SU-DHL-6 (cell line): Measurements from ENCODE around the gene SORL1.
"Not testable (repeated sequence)": the region's sequence is repeated elsewhere in the genome, so short reads cannot be mapped to it uniquely, and the experiment has no call there.

Experiments used
- H2AFZ ChIP-seq: fragments of 200-600 bp; sonication (generic); 2 replicates; pipeline ENCODE4 v1.6.1; 2014; ENCODE audit warnings: low read depth, mild to moderate bottlenecking, moderate library complexity, mixed read lengths, antibody characterized with exemption, low read length; ENCODE audit not compliant: severe bottlenecking
- H3F3A ChIP-seq: fragments of 200-600 bp; shearing (Covaris generic); 2 replicates; pipeline ENCODE4 v1.6.0; 2016; ENCODE audit warnings: antibody characterized with exemption, mild to moderate bottlenecking; ENCODE audit not compliant: insufficient read depth
- H3K27ac ChIP-seq: fragments of 200-600 bp; sonication (generic); 2 replicates; pipeline ENCODE4 v1.5.1; 2016; ENCODE audit warnings: low read depth, mild to moderate bottlenecking, low read length, moderate library complexity, mixed read lengths
- H3K27me3 ChIP-seq: fragments of 200-600 bp; sonication (generic), shearing (Covaris generic); 2 replicates; pipeline ENCODE4 v1.6.0; 2014; ENCODE audit warnings: mild to moderate bottlenecking, low read length
- H3K36me3 ChIP-seq: fragments of 200-600 bp; sonication (generic); 2 replicates; pipeline ENCODE4 v1.6.1; 2014; ENCODE audit warnings: mild to moderate bottlenecking, low read length, mixed read lengths
- H3K4me2 ChIP-seq: fragments of 300-600, 200-600 bp; shearing (Covaris generic), sonication (generic); 2 replicates; pipeline ENCODE4 v1.6.0; 2014; ENCODE audit warnings: low read length, low read depth, mild to moderate bottlenecking; ENCODE audit not compliant: poor library complexity, severe bottlenecking
- H3K4me3 ChIP-seq: fragments of 200-600 bp; sonication (generic); 2 replicates; pipeline ENCODE4 v1.5.1; 2014; ENCODE audit warnings: antibody characterized with exemption, low read length, mild to moderate bottlenecking, mixed read lengths; ENCODE audit not compliant: insufficient read depth, poor library complexity, severe bottlenecking
- H3K79me2 ChIP-seq: fragments of 200-600 bp; sonication (generic); 2 replicates; pipeline ENCODE4 v1.6.1; 2014; ENCODE audit warnings: mild to moderate bottlenecking, low read length, moderate library complexity; ENCODE audit not compliant: insufficient read depth
- H3K9ac ChIP-seq: fragments of 200-600 bp; sonication (generic); 2 replicates; pipeline ENCODE4 v1.7.0; 2014; ENCODE audit warnings: mild to moderate bottlenecking, low read length
- H3K9me2 ChIP-seq: fragments of 200-600 bp; sonication (generic); replicated peaks from 2 replicates; pipeline ENCODE4 v1.6.1; 2014; ENCODE audit warnings: low read length; ENCODE audit not compliant: insufficient read depth
- H3K9me3 ChIP-seq: fragments of 200-600 bp; sonication (generic); 2 replicates; pipeline ENCODE4 v1.6.1; 2014; ENCODE audit warnings: low read length, mixed read lengths; ENCODE audit not compliant: insufficient read depth
- H4K20me1 ChIP-seq: fragments of 200-600 bp; sonication (generic); 2 replicates; pipeline ENCODE4 v1.6.1; 2014; ENCODE audit warnings: low read depth, mild to moderate bottlenecking, antibody characterized with exemption, low read length, moderate library complexity, mixed read lengths
- EZH2phosphoT487 ChIP-seq: fragments of 200-600 bp; sonication (generic), shearing (Covaris generic); conservative IDR thresholded peaks from 2 replicates; pipeline ENCODE4 v1.6.1; 2018; ENCODE audit warnings: mild to moderate bottlenecking, antibody characterized with exemption, low read length, moderate library complexity, mixed read lengths
- TF ChIP-seq, protein P1 (sequence below): fragments of 200-600 bp; sonication (generic); IDR thresholded peaks from one replicate; pipeline ENCODE4 v1.5.1; 2017; ENCODE audit warnings: antibody characterized with exemption, mild to moderate bottlenecking, low read length, moderate library complexity; ENCODE audit not compliant: insufficient read depth, poor library complexity, severe bottlenecking

Gene SORL1

DNA sequence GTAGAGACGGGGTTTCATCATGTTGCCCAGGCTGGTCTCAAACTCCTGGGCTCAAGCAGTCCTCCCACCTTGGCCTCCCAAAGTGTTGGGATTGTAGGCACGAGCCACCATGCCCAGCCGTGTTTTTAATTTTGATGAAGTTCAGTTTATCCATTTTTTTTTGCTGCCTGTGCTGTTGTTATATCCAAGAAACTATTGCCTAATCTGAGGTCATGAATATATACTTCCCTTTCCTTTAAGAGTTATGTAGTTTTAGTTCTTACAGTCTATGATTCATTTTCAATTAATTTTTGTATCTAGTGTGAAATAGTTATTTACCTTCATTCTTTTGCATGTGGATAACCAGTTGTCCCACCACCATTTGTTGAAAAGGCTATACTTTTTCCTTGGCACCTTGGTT lies 50.9 kb downstream of the SORL1 start:
- Histone ChIP-seq H3F3A (peaks cover 53% of the 10 kb centered on the region), H2AFZ (no peak overlapping the region), H3K36me3 (peaks cover 86% of the 10 kb centered on the region), H3K9me3 (no peaks in the 10 kb centered on the region), H3K9me2 (no peaks in the 10 kb centered on the region), H3K4me2 (no peak overlapping the region), H3K27me3 (no peaks in the 10 kb centered on the region), H3K9ac (no peak overlapping the region), H4K20me1 (peaks cover 15% of the 10 kb centered on the region), H3K4me3 (no peak overlapping the region), H3K27ac (no peak overlapping the region), H3K79me2 (peaks cover 94% of the 10 kb centered on the region)
- TF ChIP-seq, protein P1, sequence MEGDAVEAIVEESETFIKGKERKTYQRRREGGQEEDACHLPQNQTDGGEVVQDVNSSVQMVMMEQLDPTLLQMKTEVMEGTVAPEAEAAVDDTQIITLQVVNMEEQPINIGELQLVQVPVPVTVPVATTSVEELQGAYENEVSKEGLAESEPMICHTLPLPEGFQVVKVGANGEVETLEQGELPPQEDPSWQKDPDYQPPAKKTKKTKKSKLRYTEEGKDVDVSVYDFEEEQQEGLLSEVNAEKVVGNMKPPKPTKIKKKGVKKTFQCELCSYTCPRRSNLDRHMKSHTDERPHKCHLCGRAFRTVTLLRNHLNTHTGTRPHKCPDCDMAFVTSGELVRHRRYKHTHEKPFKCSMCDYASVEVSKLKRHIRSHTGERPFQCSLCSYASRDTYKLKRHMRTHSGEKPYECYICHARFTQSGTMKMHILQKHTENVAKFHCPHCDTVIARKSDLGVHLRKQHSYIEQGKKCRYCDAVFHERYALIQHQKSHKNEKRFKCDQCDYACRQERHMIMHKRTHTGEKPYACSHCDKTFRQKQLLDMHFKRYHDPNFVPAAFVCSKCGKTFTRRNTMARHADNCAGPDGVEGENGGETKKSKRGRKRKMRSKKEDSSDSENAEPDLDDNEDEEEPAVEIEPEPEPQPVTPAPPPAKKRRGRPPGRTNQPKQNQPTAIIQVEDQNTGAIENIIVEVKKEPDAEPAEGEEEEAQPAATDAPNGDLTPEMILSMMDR, result no peak
- TF ChIP-seq EZH2phosphoT487, result no peak

DNA sequence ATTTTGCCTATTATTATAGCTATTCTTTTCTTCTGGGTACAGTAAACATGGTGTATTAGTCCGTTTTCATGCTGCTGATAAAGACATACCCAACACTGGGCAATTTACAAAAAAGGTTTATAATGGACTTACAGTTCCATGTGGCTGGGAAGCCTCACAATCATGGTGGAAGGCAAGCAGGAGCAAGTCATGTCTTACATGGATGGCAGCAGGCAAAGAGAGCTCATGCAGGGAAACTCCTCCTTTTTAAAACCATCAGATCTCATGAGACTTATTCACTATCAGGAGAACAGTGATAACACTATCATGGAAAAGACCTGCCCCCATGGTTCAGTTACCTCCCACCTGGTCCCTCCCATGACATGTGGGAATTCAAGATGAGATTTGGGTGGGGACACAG lies 54.1 kb downstream of the SORL1 start:
- H3K9me3 ChIP-seq, H3K9ac ChIP-seq: not testable (repeated sequence)
- peaks cover 84% of the 10 kb centered on the region for H3K36me3 ChIP-seq

DNA sequence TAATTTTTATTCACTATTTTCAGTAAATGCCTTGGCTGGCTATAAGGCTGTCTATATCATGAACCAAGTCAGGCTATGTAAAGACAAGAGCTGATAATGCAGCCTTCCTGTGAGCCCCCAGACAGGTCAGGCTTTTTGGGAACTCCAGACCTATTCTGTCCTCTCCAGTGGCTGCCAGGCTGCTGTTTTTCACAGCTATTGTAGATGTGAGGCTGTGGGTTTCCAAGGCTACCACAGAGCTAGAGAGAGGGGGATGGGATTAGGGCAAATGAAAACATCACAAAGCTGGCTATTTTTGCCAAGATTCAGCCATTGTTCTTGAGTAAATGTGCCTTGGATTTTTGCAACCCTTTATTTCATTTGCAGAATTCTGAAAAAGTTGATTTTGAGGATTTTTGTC lies 56.3 kb downstream of the SORL1 start:
- no peaks in the 10 kb centered on the region for H3K9me2 ChIP-seq
- H3K27me3 ChIP-seq, result no peaks in the 10 kb centered on the region
- peaks cover 98% of the 10 kb centered on the region for H3K79me2 ChIP-seq
- H3K27ac ChIP-seq, result no peak overlapping the region
- H3K9ac ChIP-seq, result no peak overlapping the region
- TF ChIP-seq, protein P1, result no peak
- no peak for TF ChIP-seq EZH2phosphoT487
- no peak overlapping the region for H2AFZ ChIP-seq
- H3K4me3 ChIP-seq, result no peak overlapping the region
- H3K36me3 ChIP-seq, result peaks cover 92% of the 10 kb centered on the region
- peaks cover 30% of the 10 kb centered on the region for H3F3A ChIP-seq
- H3K9me3 ChIP-seq, result no peaks in the 10 kb centered on the region
- H3K4me2 ChIP-seq, result no peak overlapping the region
- peaks cover 22% of the 10 kb centered on the region for H4K20me1 ChIP-seq

More for the DNA sequence above, 54.1 kb downstream of the SORL1 start:
- Histone ChIP-seq H4K20me1 (peaks cover 22% of the 10 kb centered on the region), H3F3A (peaks cover 32% of the 10 kb centered on the region), H3K79me2 (peaks cover 97% of the 10 kb centered on the region)
- H2AFZ ChIP-seq, H3K27me3 ChIP-seq, H3K9me2 ChIP-seq, H3K4me2 ChIP-seq, H3K27ac ChIP-seq, H3K4me3 ChIP-seq: not testable (repeated sequence)

DNA sequence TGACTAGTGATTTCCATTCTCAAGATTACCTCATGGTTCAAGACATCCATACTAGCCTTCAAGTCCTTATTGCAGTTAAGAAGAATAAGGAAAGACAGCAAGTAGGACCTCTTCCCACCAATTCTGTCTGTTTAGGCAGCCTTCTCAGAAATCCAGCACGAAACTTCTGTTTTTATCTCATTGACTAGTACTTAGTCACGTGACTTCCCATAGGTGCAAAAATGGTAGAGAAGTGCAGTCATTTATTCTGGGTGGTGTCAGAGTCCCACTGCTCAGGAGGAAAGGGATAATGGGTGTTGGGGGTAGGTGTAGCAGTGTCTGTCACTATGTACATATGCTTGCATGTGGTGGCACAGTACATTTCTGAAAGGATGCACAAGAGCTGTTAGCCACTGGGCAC lies 58.3 kb downstream of the SORL1 start:
- no peaks in the 10 kb centered on the region for H3K9me3 ChIP-seq
- no peaks in the 10 kb centered on the region for H3K27me3 ChIP-seq
- peaks cover 93% of the 10 kb centered on the region for H3K36me3 ChIP-seq
- no peak overlapping the region for H3K27ac ChIP-seq
- no peak overlapping the region for H2AFZ ChIP-seq
- H4K20me1 ChIP-seq, result peaks cover 21% of the 10 kb centered on the region
- H3F3A ChIP-seq, result peaks cover 20% of the 10 kb centered on the region; the same call in 1 of the 2 replicates
- TF ChIP-seq, protein P1, result no peak
- TF ChIP-seq EZH2phosphoT487, result no peak
- H3K4me3 ChIP-seq, result no peak overlapping the region
- no peak overlapping the region for H3K4me2 ChIP-seq
- peaks cover 98% of the 10 kb centered on the region for H3K79me2 ChIP-seq
- no peak overlapping the region for H3K9ac ChIP-seq
- H3K9me2 ChIP-seq, result no peaks in the 10 kb centered on the region
